ENCODE results near the gene ZBTB45. TPM values are rescaled to one million over a fixed set of nuclear protein-coding genes. Genes with fewer than 3 reads are reported as not detected.

ZBTB45 gene
- total and polyA plus RNA-seq, 2 donors (not counting 3 experiments of a cell fraction or from before 2014, with no cell fraction given), result 17.8 to 21.8 TPM

DNA sequence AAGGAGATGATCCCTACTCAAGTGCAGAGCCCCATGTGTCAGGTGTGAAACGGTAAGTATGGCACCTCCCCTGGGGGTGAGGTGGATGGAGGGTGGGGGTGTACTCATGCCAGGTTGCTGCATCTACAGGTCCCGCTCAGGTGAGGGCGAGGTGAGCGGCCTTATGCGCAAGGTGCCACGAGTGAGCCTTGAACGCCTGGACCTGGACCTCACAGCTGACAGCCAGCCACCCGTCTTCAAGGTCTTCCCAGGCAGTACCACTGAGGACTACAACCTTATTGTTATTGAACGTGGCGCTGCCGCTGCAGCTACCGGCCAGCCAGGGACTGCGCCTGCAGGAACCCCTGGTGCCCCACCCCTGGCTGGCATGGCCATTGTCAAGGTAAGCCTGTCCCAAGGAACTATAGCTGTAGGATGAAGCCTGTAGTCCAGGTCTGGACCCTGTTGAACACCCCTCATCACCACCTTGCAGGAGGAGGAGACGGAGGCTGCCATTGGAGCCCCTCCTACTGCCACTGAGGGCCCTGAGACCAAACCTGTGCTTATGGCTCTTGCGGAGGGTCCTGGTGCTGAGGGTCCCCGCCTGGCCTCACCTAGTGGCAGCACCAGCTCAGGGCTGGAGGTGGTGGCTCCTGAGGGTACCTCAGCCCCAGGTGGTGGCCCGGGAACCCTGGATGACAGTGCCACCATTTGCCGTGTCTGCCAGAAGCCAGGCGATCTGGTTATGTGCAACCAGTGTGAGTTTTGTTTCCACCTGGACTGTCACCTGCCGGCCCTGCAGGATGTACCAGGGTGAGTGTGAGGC is 29.5 kb upstream of the ZBTB45 start:
- FAIRE-seq, result no peak
- no peaks in the 10 kb centered on the region for H3K9me1 ChIP-seq (replicated peaks; ENCODE audit: control insufficient read depth, extremely low read depth, insufficient read depth, low read length)
- H3K9ac ChIP-seq (replicated peaks; ENCODE audit: extremely low read depth, insufficient read depth, low read length), result no peak overlapping the region
- no peak for TF ChIP-seq GATA2 (IDR thresholded peaks at IDR 0.05; ENCODE audit: insufficient read depth, insufficient read length, low read depth, low read length)
- no peak for TF ChIP-seq POLR2AphosphoS5 (IDR thresholded peaks at IDR 0.05; ENCODE audit: insufficient read depth, low read depth, low read length)
- TF ChIP-seq, protein P1, sequence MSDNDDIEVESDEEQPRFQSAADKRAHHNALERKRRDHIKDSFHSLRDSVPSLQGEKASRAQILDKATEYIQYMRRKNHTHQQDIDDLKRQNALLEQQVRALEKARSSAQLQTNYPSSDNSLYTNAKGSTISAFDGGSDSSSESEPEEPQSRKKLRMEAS (IDR thresholded peaks at IDR 0.05; ENCODE audit: insufficient read depth, insufficient read length), result no peak
- no peaks in the 10 kb centered on the region for H3K9me3 ChIP-seq (replicated peaks; ENCODE audit: control insufficient read depth, insufficient read depth, low read length)
- H3K4me1 ChIP-seq (ENCODE audit: control insufficient read depth, extremely low read depth, insufficient read depth, low read length), result peaks cover 20% of the 10 kb centered on the region
- H3K4me3 ChIP-seq (replicated peaks in 1 of 3; ENCODE audit: insufficient read depth in 1 of 3, low read depth in 1 of 3, low read length in 3 of 3), result no peak overlapping the region
- peaks cover 14 to 50% of the 10 kb centered on the region in 2 experiments for H3K36me3 ChIP-seq (ENCODE audit: control insufficient read depth in 2 of 2, extremely low read depth in 1 of 2, insufficient read depth in 2 of 2, low read length in 2 of 2)
- CTCF ChIA-PET, result interaction anchor here (1.4 kb wide), 1 partner anchor 29 kb away, joined by 6 read pairs; the partner anchor contains the start of gene ZBTB45
- no peak overlapping the region for H3K27ac ChIP-seq (ENCODE audit: insufficient read depth, low read depth, low read length)
- no TSS peak for BruUV-seq (replicated peaks)
- no peak for DNase-seq (ENCODE audit: low read depth, low spot score)
- peaks cover 50% of the 10 kb centered on the region for H3K79me2 ChIP-seq (ENCODE audit: control insufficient read depth, insufficient read depth, low read length)
- no peak overlapping the region for H3K4me2 ChIP-seq (ENCODE audit: insufficient read depth, low read length)
- H2AFZ ChIP-seq (ENCODE audit: low read depth, low read length), result no peak overlapping the region
- POLR2A ChIA-PET, result interaction anchor here (0.6 kb wide), 1 partner anchor 26 kb away, joined by 5 read pairs; no protein-coding TSS in a partner anchor
- H4K20me1 ChIP-seq (replicated peaks; ENCODE audit: control insufficient read depth, extremely low read depth, insufficient read depth, low read length), result peaks cover 4% of the 10 kb centered on the region
- intact Hi-C loops (cut with micrococcal nuclease) (no loop called here), dilution Hi-C loops (cut with MboI; ENCODE audit: extremely low pct_ligation_motif_present, low sequenced_read_pairs) (no loop called here)
- no peaks in the 10 kb centered on the region for H3K27me3 ChIP-seq (ENCODE audit: control insufficient read depth in 2 of 2, insufficient read depth in 2 of 2, low read length in 2 of 2)
